Measurements from ENCODE around the gene MEIS1. TPM values are rescaled to one million over a fixed set of nuclear protein-coding genes. Genes with fewer than 3 reads are reported as not detected.

The MEIS1 gene
- total and polyA plus RNA-seq, 7 experiments from 2014 or later = 0.05 to 5.6 (median 0.56) TPM; not detected in 4

DNA sequence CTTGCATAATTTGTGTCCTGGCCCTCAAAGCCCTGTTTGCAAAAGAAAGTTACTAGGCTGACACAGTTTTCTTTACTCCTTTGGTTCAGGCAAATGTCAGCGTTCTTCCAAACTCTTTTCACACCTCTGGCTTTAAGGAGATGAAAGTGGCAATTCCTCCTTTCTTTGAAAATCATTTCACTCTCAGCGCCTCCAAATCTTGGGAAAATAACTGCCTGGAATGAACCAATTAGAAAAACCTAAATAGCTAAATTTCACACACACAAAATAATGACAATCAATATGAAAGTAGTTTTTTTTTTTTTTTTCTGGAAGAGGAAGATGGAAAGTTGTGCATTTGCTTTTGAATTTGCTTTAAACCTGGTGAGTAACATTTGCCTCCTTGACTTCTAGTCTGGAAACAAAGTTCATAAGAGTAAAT lies 1.7 kb downstream of the MEIS1 start:
- Histone ChIP-seq H3K4me1 (ENCODE audit: control insufficient read depth in 2 of 2, insufficient read depth in 2 of 2, low read length in 2 of 2) (peaks cover 0 to 4% of the 10 kb centered on the region in 2 donors), H3K27ac (ENCODE audit: low read depth, low read length) (no peak overlapping the region), H3K9me3 (ENCODE audit: control insufficient read depth in 2 of 3, low read length in 3 of 3) (no peaks in the 10 kb centered on the region), H3K4me3 (ENCODE audit: low read length) (no peak overlapping the region), H3K36me3 (ENCODE audit: control insufficient read depth in 2 of 3, insufficient read depth in 3 of 3, low read length in 3 of 3) (no peaks in the 10 kb centered on the region), H3K27me3 (ENCODE audit: control insufficient read depth in 2 of 2, insufficient read depth in 2 of 2, low read length in 2 of 2) (peaks cover 0 to 11% of the 10 kb centered on the region in 2 donors)
- Mint-ChIP-seq H3K4me3 (no peak overlapping the region), H3K9me3 (peaks cover 0 to 4% (median under 1%) of the 10 kb centered on the region in 11 donors), H3K27me3 (peaks cover 73 to 90% (median 85%) of the 10 kb centered on the region in 5 donors), H3K27ac (no peak overlapping the region), H3K4me1 (peaks cover 22 to 49% (median 37%) of the 10 kb centered on the region in 7 donors), H3K36me3 (peaks cover 0 to 4% (median 0%) of the 10 kb centered on the region in 5 donors)
- ATAC-seq (no peak), DNase-seq (no peak)
- CTCF ChIA-PET = no interaction called here
- POLR2A ChIA-PET = no interaction called here
- intact Hi-C loops (cut with micrococcal nuclease) = no loop called here

GRCh38 chr2:66437109-66437690 lies 2.3 kb downstream of the MEIS1 start:
- POLR2A ChIA-PET = no interaction called here
- Mint-ChIP-seq H3K9me3 (peaks cover 0 to 4% (median 1%) of the 10 kb centered on the region in 11 donors), H3K27ac (no peak overlapping the region), H3K4me3 (peak overlapping the region in 1 of 10 donors; percentile 59), H3K4me1 (peaks cover 22 to 49% (median 37%) of the 10 kb centered on the region in 7 donors), H3K27me3 (peaks cover 72 to 89% (median 84%) of the 10 kb centered on the region in 5 donors), H3K36me3 (peaks cover 0 to 4% (median 0%) of the 10 kb centered on the region in 5 donors)
- no peak overlapping the region for H3K4me3 ChIP-seq (ENCODE audit: low read length)
- H3K27ac ChIP-seq (ENCODE audit: low read depth, low read length) = no peak overlapping the region
- CTCF ChIA-PET = no interaction called here
- peaks cover 0 to 4% of the 10 kb centered on the region in 2 donors for H3K4me1 ChIP-seq (ENCODE audit: control insufficient read depth in 2 of 2, insufficient read depth in 2 of 2, low read length in 2 of 2)
- intact Hi-C loops (cut with micrococcal nuclease) = no loop called here
- peaks cover 0 to 14% of the 10 kb centered on the region in 2 donors for H3K27me3 ChIP-seq (ENCODE audit: control insufficient read depth in 2 of 2, insufficient read depth in 2 of 2, low read length in 2 of 2)
- no peaks in the 10 kb centered on the region for H3K9me3 ChIP-seq (ENCODE audit: control insufficient read depth in 2 of 3, low read length in 3 of 3)
- no peaks in the 10 kb centered on the region for H3K36me3 ChIP-seq (ENCODE audit: control insufficient read depth in 2 of 3, insufficient read depth in 3 of 3, low read length in 3 of 3)
- DNase-seq = no peak
- no peak for ATAC-seq

DNA sequence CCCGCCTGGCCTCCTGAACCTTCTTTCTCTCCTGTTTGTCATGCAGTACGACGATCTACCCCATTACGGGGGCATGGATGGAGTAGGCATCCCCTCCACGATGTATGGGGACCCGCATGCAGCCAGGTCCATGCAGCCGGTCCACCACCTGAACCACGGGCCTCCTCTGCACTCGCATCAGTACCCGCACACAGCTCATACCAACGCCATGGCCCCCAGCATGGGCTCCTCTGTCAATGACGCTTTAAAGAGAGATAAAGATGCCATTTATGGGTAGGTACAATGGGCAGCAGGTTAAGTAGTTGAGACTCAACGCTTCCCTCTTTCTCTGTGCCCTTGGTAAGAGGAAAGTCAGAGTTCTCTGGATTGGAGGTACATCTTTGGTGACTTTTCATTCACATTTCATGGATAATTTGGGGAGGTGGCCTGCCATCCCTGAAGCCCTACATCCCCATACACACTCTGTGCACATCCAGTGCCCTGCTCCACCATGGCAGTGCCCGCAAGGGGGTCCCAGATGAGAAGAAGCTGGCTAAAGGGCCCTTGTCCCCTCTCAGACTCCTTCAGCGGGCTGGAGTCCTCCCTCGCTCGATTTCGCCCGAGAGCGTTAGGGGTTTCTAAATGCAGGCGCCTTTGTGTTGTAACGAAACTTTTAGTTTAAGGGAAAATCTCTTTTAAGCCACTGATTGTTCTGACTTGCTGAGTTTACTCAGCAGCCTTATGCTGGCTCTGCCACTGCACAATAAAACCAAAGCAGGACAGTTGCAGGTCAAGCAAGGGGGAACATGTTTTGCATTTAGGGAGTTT lies 3.0 kb downstream of the MEIS1 start:
- peak overlapping the region in 1 of 10 donors; percentile 59 for H3K4me3 Mint-ChIP-seq
- no peaks in the 10 kb centered on the region for H3K36me3 ChIP-seq (ENCODE audit: control insufficient read depth in 2 of 3, insufficient read depth in 3 of 3, low read length in 3 of 3)
- ChIA-PET CTCF (no interaction called here), POLR2A (no interaction called here)
- peaks cover 0 to 11% of the 10 kb centered on the region in 2 donors for H3K27me3 ChIP-seq (ENCODE audit: control insufficient read depth in 2 of 2, insufficient read depth in 2 of 2, low read length in 2 of 2)
- ATAC-seq (no peak), DNase-seq (no peak)
- H3K4me3 ChIP-seq (ENCODE audit: low read length) = no peak overlapping the region
- intact Hi-C loops (cut with micrococcal nuclease) = no loop called here
- no peak overlapping the region for H3K27ac Mint-ChIP-seq
- peaks cover 0 to 4% of the 10 kb centered on the region in 2 donors for H3K4me1 ChIP-seq (ENCODE audit: control insufficient read depth in 2 of 2, insufficient read depth in 2 of 2, low read length in 2 of 2)
- H3K36me3 Mint-ChIP-seq = peaks cover 0 to 4% (median 0%) of the 10 kb centered on the region in 5 donors
- H3K9me3 ChIP-seq (ENCODE audit: control insufficient read depth in 2 of 3, low read length in 3 of 3) = no peaks in the 10 kb centered on the region
- peaks cover 22 to 42% (median 31%) of the 10 kb centered on the region in 7 donors for H3K4me1 Mint-ChIP-seq
- peaks cover 71 to 90% (median 84%) of the 10 kb centered on the region in 5 donors for H3K27me3 Mint-ChIP-seq
- peaks cover 0 to 4% (median 0%) of the 10 kb centered on the region in 11 donors for H3K9me3 Mint-ChIP-seq
- H3K27ac ChIP-seq (ENCODE audit: low read depth, low read length) = no peak overlapping the region

GRCh38 chr2:66438498-66438833 lies 3.5 kb downstream of the MEIS1 start:
- H3K9me3 Mint-ChIP-seq = peaks cover 0 to 4% (median 0%) of the 10 kb centered on the region in 11 donors
- Histone ChIP-seq H3K27me3 (ENCODE audit: control insufficient read depth in 2 of 2, insufficient read depth in 2 of 2, low read length in 2 of 2) (peaks cover 0 to 10% of the 10 kb centered on the region in 2 donors), H3K27ac (ENCODE audit: low read depth, low read length) (no peak overlapping the region)

GRCh38 chr2:66438891-66439811 lies 4.2 kb downstream of the MEIS1 start:
- POLR2A ChIA-PET = no interaction called here
- no peak overlapping the region for H3K27ac Mint-ChIP-seq
- H3K36me3 Mint-ChIP-seq = peaks cover 0 to 4% (median 0%) of the 10 kb centered on the region in 5 donors
- peaks cover 17 to 30% (median 22%) of the 10 kb centered on the region in 7 donors for H3K4me1 Mint-ChIP-seq
- no peak for ATAC-seq
- peak overlapping the region in 4 of 10 donors; percentile 7 to 64 (median 29) for H3K4me3 Mint-ChIP-seq
- no peak for DNase-seq
- H3K27ac ChIP-seq (ENCODE audit: low read depth, low read length) = no peak overlapping the region
- H3K27me3 Mint-ChIP-seq = peaks cover 71 to 90% (median 81%) of the 10 kb centered on the region in 5 donors
- no peaks in the 10 kb centered on the region for H3K36me3 ChIP-seq (ENCODE audit: control insufficient read depth in 2 of 3, insufficient read depth in 3 of 3, low read length in 3 of 3)
- no peaks in the 10 kb centered on the region for H3K4me1 ChIP-seq (ENCODE audit: control insufficient read depth in 2 of 2, insufficient read depth in 2 of 2, low read length in 2 of 2)
- no peak overlapping the region for H3K4me3 ChIP-seq (ENCODE audit: low read length)
- no peaks in the 10 kb centered on the region for H3K9me3 ChIP-seq (ENCODE audit: control insufficient read depth in 2 of 3, low read length in 3 of 3)
- peaks cover 0 to 7% (median 0%) of the 10 kb centered on the region in 11 donors for H3K9me3 Mint-ChIP-seq
- CTCF ChIA-PET = no interaction called here
- intact Hi-C loops (cut with micrococcal nuclease) = no loop called here
- H3K27me3 ChIP-seq (ENCODE audit: control insufficient read depth in 2 of 2, insufficient read depth in 2 of 2, low read length in 2 of 2) = peaks cover 0 to 10% of the 10 kb centered on the region in 2 donors

More at GRCh38 chr2:66438498-66438833, 3.5 kb downstream of the MEIS1 start:
- no peaks in the 10 kb centered on the region for H3K36me3 ChIP-seq (ENCODE audit: control insufficient read depth in 2 of 3, insufficient read depth in 3 of 3, low read length in 3 of 3)
- H3K27ac Mint-ChIP-seq = no peak overlapping the region
- H3K9me3 ChIP-seq (ENCODE audit: control insufficient read depth in 2 of 3, low read length in 3 of 3) = no peaks in the 10 kb centered on the region
- H3K4me1 Mint-ChIP-seq = peaks cover 21 to 36% (median 26%) of the 10 kb centered on the region in 7 donors
- DNase-seq (no peak), ATAC-seq (no peak)
- intact Hi-C loops (cut with micrococcal nuclease) = no loop called here
- ChIA-PET CTCF (no interaction called here), POLR2A (no interaction called here)
- H3K36me3 Mint-ChIP-seq = peaks cover 0 to 4% (median 0%) of the 10 kb centered on the region in 5 donors
- no peak overlapping the region for H3K4me3 ChIP-seq (ENCODE audit: low read length)
- peaks cover 69 to 90% (median 81%) of the 10 kb centered on the region in 5 donors for H3K27me3 Mint-ChIP-seq
- H3K4me1 ChIP-seq (ENCODE audit: control insufficient read depth in 2 of 2, insufficient read depth in 2 of 2, low read length in 2 of 2) = peaks cover 0 to 2% of the 10 kb centered on the region in 2 donors
- H3K4me3 Mint-ChIP-seq = no peak overlapping the region

- H3K27me3 ChIP-seq (ENCODE audit: control insufficient read depth in 2 of 2, insufficient read depth in 2 of 2, low read length in 2 of 2) = peaks cover 0 to 10% of the 10 kb centered on the region in 2 donors
- H3K36me3 Mint-ChIP-seq = peaks cover 0 to 3% (median 0%) of the 10 kb centered on the region in 5 donors
These were observed 5.1 kb downstream of the MEIS1 start for GRCh38 chr2:66439812-66440542.

More at GRCh38 chr2:66439812-66440542, 5.1 kb downstream of the MEIS1 start:
- Histone ChIP-seq H3K36me3 (ENCODE audit: control insufficient read depth in 2 of 3, insufficient read depth in 3 of 3, low read length in 3 of 3) (no peaks in the 10 kb centered on the region), H3K4me1 (ENCODE audit: control insufficient read depth in 2 of 2, insufficient read depth in 2 of 2, low read length in 2 of 2) (no peaks in the 10 kb centered on the region), H3K9me3 (ENCODE audit: control insufficient read depth in 2 of 3, low read length in 3 of 3) (no peaks in the 10 kb centered on the region), H3K27ac (ENCODE audit: low read depth, low read length) (no peak overlapping the region), H3K4me3 (ENCODE audit: low read length) (no peak overlapping the region)
- intact Hi-C loops (cut with micrococcal nuclease) = no loop called here
- Mint-ChIP-seq H3K4me1 (peaks cover 9 to 22% (median 14%) of the 10 kb centered on the region in 7 donors), H3K27me3 (peaks cover 66 to 84% (median 79%) of the 10 kb centered on the region in 5 donors), H3K27ac (no peak overlapping the region), H3K9me3 (peaks cover 0 to 6% (median 0%) of the 10 kb centered on the region in 11 donors), H3K4me3 (peak overlapping the region in 4 of 10 donors; percentile 7 to 64 (median 44))
- CTCF ChIA-PET = no interaction called here
- POLR2A ChIA-PET = no interaction called here
- no peak for DNase-seq
- no peak for ATAC-seq

All from naive thymus-derived CD4-positive, alpha-beta T cell (primary cell).